Ramos (cell line): ENCODE measurements around the gene ACHE.

Experiments
- in situ Hi-C: fragments of 300-500 bp; cut with MboI; formaldehyde crosslinking; loops from one replicate; pipeline ENCODE4 v1.14.3; 2022; ENCODE audit warnings: low sequenced_read_pairs; ENCODE audit not compliant: unreplicated experiment

Gene ACHE

DNA sequence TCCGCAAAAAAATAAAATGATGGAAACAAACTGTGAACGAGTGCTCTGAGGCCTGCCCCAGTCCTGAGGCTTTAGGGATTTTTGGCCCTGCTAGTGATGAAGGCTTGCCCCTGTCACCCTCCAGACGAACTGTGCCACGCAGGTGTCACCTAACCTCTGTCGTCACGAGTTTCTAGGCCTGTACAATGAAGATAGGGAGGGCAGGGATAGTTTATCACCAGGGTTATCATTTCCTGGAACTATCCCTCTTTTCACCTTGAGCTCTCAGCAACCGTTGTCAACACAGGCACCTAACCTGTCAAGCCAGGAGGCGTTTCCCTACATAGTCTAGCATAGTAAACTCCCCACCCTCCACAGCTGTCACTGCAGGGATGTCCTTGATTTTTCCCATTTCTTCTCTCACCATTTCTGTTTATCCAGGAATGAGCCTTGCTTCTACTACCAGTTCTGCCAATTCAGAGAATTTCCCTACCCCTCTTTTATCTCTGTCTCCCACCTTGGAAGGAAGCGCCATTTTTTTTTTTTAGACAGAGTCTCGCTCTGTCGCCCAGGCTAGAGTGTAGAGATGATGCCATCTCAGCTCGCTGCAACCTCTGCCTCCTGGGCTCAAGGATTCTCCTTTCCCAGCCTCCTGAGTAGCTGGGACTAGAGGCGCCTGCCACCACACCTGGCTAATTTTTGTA, 2.2 kb upstream of the ACHE start:
- in situ Hi-C loops = loop anchor here (10.0 kb wide), 1 partner anchor 397 kb away; no protein-coding TSS in a partner anchor

DNA sequence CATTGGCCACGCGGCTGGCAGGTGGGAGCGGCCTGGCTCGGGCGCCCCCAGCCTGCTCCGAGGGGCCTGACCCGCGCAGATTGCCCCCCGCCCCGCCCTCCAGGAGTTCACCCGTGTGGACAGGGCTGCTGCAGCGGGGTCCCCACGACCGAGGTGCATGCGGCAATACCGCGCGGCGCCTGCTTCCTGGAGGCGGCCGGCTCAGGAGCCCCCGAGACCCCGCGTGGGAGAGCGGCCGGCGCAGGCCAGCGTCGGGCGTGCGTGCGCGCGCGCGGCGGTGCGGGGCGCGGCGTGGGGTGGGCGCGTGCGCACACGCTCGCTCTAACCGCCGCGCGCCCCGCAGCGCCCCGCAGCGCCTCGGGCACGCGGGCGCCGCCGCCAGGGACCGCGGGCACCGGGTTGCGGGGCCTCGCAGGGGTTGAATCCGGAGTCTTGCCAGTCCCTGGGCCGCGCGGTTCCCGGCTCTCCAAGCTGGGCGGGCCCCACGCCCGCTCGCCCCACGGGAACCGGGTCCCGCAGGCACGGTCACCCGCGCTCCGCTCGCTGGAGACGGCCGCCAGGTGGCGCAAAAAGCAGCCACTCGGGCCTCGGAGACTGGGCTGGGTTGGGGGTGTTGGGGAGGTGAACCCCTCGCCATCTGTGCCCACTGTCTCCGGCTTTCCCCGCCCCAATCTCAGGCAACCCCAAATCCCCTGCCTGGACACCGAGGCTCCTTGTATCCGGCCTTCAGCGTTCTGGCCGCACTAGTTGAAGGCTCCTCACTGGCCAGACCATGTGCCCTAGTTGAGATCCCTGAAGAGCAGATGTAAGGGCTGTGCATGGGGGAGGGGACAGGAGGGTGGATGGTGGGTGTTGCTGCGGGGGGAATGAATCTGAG, 1.3 kb upstream of the ACHE start:
- in situ Hi-C loops = loop anchor here (10.0 kb wide), 1 partner anchor 398 kb away; no protein-coding TSS in a partner anchor

DNA sequence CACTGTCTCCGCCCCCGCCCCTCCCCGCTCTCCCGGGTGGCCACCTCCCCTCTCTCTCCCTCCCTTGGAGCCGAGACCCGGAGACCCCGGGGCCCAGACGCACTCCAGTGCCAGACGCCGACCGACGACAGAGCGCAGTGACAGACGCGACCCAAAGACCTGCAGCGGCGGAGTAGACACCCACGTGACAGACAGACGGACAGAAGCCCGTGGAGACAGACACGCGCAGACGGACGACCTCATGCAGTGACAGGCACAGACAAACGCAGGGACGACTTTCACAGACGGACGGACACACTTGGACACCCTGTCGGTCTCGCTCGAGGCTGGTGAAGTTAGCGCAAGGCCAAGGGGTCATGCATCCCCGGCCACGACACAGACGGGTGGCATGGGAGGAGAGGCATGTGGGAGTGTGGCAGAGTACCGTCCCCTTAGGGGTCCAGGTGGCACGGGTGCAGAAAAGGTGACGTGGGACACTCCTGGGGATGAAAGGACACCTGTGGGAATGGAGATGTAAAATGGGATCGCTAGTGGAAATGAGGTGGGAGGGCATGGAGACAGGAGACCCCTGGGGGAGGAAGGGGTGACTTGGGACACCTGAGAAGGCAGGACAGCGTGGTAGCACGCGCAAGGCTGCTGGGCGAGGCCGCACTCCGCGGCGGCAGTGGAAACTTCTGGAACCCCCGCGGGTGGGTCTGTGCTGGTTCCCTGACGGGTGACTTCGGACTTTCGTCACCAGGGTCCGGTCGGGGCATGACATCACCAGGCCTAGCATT, 456 bp upstream of the ACHE start:
- in situ Hi-C loops = loop anchor here (10.0 kb wide), 1 partner anchor 399 kb away; no protein-coding TSS in a partner anchor

DNA sequence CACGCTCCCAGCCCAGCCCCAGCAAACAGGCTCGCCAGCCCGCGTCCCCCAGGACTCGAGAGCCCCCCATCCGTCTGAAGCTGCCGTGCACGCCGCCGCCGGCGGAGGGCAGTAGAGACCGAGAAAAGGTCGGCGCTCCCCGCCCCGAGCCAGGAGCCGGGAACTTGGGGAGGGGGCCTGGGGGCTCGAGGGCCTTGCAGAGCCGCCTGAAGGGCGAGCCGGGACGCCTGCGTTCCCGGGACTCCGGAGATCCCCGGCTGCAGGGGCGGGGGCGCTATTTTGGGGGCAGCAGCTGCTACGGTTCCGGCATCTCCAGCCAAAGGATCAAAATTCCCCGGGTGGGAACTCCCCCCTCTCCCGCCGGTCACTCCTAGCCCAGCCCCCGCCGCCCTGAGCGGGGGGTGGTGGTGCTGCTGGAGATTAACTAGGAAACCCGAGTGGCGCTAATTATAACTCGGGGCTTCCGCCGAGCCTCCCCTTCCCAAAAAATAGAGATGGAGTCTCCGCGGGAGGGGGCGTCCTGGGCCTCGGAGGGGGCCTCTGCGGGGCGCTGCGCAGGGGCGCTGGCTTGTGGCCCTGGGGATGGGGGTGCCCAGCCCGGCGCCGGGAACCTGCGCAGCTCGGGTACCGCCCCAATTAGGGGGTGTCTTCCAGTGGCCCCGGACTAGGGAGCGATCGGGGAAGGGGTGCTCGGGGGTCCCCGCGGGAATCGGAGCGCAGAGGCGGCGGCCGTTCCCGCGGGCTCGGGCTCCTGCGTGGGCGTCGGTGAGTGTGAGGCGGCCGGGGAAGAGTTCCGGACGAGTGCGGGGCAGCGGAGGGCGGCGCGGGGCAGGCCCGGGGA, 608 bp downstream of the ACHE start:
- in situ Hi-C loops = loop anchor here (5.0 to 10.0 kb wide), 2 partner anchors 172 to 400 kb away; no protein-coding TSS in a partner anchor

DNA sequence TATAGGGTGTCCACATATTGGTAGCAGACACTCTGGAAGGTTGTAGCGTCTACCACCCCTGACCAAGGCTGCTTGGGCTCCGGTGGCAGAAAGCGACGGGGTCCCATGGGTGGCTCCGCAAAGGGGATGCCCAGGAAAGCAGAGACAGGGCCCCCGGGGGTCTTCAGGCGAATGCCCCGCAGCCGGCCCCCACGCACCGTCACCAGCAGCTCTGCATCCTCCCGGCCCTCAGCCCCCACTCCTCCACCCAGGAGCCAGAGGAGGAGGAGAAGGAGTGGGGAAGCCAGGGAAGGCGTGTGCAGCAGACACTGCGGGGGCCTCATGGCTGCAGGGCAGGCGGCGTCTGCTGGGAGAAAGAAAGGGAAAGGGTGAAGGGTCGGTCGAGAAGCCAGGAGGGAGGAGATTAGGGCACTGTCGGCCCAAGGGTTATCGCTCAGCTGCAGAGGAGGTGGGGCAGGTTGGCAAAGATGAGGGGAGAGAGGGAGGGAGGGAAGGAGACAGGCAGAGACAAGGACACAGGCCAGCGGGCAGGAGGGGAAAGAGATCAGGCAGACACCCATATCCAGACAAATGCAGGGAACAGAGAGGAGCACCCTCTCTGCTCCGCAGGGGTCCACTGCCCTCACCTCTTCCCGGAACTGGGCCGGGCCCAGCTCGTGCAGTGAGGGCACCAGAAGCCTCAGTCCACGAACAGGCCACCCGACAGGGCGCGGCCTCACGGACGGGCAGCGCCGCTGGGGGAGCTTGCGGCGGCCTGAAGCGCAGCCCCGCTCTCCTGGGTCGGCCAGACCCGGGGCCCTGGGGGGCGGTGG, 1.6 kb downstream of the ACHE start:
- in situ Hi-C loops = loop anchor here (5.0 to 10.0 kb wide), 2 partner anchors 173 to 401 kb away; no protein-coding TSS in a partner anchor

DNA sequence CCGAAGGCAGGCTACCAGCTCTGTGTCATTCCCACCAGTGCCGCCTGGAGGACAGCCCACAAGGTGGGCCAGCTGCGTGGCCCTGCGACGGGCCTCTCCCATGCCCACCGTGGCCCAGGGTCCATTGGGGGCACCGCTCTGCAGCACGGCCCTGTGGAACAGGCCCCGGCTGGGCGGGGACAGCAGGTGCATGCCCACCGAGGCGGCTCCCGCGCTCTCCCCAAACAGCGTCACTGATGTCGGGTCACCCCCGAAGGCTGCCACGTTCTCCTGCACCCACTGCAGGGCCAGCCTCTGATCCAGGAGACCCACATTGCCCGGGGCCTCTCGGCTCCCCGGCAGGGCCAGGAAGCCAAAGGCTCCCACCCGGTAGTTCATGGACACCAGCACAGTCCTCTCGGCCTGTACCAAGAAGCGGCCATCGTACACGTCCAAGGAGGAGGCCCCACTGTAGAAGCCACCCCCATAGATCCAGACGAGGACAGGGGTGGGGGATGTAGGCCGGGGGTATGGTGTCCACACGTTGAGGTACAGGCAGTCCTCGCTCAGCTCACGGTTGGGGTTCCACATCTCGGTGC, 2.3 kb downstream of the ACHE start:
- in situ Hi-C loops = loop anchor here (5.0 to 10.0 kb wide), 2 partner anchors 174 to 401 kb away; no protein-coding TSS in a partner anchor

DNA sequence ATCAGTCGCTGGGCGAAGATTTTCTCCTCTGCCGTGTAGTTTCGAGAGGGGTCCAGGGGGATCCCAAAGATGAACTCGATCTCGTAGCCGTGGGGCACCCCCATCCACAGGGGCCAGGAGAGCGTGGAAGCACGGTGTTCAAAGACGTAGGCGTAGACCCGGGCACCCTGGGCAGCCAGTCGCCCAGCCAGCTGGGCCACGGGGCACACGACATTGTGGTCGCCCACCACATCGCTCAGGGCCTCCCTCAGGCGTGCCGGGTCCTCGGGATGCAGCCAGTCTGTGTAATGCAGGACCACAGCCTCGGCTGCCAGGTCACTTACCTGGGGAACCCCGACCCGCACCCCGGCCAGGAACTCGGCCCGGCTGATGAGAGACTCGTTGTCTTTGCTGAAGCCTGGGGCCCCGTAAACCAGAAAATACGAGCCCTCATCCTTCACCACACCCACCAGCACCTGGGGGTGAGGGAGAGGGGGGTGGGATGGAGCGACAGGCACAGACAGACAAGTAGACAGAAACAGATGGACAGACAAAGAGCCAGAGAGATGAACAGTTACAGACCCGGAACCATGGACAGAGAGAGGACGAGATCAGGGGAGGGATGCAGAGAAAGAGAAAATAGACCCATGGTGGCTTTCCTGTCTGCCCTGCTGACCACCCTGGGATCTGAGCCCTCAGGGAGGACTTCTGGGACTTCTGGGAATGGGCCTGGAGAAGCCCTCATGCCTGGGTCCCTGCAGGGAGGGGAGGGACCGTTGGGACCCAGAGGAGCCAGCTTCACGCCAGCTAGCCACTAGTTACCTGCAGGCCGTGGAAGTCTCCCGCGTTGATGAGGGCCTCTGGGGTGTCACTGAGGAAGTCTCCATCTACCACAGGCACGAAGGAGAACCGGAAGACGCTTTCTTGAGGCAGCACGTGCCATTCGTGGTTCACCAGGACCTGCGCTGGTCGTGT, 3.0 kb downstream of the ACHE start:
- in situ Hi-C loops = loop anchor here (5.0 to 10.0 kb wide), 2 partner anchors 175 to 402 kb away; no protein-coding TSS in a partner anchor

DNA sequence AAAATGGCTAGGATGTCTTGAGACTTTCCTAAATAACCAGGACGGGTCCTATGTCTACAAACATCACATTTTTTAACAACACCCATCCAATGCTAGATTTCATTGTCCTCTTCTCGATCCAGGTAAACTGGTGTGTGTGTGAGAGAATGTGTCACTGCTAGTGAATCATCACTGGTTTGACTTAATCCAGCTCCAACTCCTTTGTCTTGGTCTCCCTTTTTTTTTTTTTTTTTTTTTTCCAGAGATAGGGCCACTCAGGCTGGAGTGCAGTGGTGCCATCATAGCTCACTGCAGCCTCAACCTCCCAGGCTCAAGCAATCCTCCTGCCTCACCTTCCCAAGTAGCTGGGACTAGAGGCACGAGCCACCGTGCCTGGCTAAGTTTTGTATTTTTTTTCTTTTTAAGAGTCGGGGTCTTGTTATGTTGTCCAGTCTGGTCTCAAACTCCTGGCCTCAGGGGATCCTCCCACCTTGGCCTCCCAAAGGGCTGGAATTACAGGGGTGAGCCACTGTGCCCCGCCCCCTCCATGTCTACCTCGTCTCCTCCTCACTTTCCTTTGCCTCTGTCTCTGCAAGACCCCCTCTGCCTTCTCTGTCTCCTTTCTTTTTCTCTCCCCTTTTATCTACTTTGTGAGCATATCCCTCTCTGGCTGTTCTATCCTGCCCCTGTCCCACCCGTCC, 4.0 kb downstream of the ACHE start:
- in situ Hi-C loops = loop anchor here (5.0 to 10.0 kb wide), 2 partner anchors 176 to 403 kb away; no protein-coding TSS in a partner anchor

DNA sequence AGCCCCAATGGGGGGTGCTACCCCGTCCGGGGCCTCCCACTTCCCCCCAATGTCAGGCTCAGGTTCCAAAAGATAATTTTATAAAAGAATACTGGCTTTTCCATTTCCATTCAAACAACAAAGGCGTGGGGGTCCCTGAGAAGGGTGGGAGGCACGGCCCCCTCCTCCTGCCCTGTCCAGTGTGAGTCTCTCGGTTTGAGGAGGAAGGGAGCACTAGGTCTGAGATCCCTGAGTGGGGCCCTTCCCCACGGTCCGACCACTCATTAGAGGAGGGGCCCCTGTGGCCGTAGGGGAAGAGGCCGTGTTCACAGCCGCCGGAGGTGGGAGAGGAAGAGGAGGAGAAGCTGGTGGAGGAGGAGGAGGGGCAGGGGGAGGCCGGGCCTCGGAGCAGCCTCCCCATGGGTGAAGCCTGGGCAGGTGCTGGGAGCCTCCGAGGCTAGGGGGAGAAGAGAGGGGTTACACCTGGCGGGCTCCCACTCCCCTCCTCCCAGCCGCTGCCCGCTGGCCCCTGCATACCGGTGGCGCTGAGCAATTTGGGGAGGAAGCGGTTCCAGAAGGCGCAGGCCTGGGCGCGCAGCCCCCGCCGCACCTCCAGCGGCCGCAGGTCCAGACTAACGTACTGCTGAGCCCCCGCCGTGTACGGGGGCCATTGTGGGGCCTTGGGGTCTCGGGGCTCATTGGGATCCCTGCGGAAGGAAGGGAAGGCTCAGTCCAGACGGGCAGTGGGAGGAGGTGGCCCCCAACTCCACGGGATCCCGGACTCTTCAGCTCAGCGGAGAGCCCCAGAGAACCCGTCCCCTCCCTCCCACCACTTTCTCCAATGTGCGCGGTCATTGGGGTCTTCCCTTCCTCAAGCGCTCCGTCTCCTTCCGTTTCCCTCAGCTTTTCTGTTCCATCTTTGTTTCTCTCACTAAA, 4.8 kb downstream of the ACHE start:
- in situ Hi-C loops = loop anchor here (5.0 to 10.0 kb wide), 2 partner anchors 176 to 404 kb away; no protein-coding TSS in a partner anchor

DNA sequence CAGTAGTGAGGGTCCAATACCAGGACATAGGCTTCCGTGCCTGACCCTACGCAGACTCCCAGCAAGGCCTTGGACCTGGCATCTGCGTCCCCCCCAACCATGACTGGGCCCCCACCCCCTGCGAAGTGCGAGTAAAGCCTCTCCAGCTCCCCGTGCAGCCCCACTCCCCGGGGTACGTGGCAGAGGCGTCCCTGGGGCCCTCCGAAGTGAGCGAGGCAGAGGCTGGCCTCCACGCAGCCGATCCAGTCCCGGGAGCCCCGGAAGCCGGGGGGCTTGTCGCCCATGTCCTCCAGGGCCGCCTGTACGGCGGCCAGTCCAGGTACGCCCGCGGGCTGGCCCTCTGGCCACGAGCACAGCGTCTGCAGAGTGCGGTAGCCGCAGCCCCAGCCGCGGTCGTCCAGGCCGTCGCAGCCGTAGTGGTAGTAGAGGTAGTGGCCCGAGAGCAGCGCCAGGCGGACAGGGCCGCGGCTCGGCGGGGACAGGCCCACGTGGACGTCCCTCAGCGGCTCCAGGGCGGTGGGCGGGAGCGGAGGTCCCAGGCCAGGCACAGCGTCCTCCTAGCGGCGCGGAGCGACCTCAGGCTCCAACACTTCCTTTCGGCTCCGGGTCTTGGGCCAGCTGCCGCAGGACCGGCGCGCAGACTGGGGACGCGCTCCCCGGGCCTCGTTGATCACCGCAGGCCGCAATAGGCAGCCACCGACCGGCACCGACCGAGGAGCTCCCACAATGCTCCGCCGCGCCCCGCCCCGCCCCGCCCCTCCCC, 6.5 kb downstream of the ACHE start, which contains the start of gene UFSP1:
TSS of gene UFSP1 (minus strand) at position 728 of the 763 bp plus-strand sequence. CDS start at position 284, 444 bp downstream.
- in situ Hi-C loops = no loop called here

DNA sequence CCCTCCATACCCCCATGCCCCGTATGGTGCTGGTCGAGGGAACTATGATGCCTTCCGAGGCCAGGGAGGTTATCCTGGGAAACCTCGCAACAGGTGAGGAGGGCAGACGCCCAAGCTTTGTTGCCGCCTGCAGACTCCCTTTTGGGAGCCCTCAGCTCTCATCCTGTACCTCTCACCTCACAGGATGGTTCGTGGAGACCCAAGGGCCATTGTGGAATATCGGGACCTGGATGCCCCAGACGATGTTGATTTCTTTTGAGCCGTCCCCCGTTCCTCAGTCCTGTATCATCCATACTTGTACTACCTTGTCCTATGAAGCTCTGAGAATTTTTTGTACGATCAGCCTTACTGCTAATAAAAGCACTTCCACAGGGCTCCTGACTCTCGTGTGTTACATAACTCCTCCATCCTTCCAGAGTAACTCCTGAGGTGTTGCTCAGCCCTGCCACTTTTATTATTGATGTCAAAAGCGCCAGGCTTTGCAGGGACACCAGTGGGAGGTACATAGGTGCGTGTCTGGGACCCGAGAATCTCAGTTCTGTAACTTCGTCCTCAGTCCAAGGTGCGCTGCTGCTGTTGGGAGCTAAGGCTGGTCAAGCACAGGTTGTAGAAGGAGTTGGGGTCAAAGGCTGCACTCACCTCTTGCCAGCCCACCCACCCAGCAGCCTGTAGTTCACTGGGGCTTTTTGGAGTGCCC, 7.2 kb downstream of the ACHE start:
- in situ Hi-C loops = no loop called here

DNA sequence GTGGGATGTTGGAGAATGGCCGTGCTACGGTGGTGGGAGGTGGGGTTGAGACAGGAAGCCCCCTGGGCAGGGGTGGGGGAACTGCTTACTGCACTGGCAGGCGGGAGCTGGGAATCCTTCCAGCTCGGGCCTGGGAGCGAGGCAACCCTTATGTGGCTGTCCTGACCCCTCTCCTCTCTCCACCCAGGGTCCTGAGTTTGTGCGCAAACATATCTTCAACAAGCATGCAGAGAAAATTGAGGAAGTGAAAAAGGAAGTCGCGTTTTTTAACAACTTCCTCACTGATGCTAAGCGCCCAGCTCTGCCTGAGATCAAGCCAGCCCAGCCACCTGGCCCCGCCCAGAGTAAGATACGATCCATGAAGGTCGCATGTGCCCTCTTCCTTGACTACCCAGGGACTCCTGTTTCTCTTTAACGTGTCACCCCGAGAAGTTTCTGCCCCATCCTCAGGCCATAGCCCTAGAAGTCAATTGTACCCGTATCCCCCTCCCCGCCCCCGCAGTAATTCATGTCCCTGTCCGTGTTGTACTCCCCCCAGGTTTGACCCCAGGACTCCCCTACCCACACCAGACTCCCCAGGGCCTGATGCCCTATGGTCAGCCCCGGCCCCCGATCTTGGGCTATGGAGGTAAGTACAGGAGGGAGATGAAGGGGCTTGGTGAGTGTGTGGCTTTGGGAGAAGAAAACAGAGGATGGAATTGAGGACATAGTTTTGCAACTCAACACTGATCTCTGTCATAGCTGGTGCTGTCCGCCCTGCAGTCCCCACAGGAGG, 8.0 kb downstream of the ACHE start:
- in situ Hi-C loops = no loop called here

DNA sequence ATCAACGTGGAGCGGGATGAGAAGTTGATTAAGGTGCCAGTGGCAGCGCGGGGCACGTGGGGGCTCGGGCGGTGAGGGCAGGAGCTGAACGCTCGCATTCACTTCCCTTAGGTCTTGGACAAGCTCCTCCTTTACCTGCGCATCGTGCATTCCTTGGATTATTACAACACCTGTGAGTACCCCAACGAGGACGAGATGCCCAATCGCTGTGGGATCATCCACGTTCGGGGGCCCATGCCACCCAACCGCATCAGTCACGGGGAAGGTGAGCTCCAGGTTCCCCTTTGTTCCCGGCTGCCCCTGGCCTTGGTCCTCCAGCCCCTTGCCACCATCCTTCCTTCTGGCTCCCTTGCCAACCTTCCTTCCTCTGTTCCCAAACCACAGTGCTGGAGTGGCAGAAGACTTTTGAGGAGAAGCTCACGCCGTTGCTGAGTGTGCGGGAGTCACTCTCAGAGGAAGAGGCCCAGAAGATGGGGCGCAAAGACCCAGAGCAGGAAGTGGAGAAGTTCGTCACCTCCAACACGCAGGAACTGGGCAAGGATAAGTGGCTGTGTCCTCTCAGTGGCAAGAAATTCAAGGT, 8.7 kb downstream of the ACHE start:
- in situ Hi-C loops = no loop called here
